Measurements from ENCODE around the gene DRG2. TPM values are rescaled to one million over a fixed set of nuclear protein-coding genes. Genes with fewer than 3 reads are reported as not detected.

Gene DRG2
- total RNA-seq, 2 experiments from 2014 or later = 37.7 to 39.3 TPM

DNA sequence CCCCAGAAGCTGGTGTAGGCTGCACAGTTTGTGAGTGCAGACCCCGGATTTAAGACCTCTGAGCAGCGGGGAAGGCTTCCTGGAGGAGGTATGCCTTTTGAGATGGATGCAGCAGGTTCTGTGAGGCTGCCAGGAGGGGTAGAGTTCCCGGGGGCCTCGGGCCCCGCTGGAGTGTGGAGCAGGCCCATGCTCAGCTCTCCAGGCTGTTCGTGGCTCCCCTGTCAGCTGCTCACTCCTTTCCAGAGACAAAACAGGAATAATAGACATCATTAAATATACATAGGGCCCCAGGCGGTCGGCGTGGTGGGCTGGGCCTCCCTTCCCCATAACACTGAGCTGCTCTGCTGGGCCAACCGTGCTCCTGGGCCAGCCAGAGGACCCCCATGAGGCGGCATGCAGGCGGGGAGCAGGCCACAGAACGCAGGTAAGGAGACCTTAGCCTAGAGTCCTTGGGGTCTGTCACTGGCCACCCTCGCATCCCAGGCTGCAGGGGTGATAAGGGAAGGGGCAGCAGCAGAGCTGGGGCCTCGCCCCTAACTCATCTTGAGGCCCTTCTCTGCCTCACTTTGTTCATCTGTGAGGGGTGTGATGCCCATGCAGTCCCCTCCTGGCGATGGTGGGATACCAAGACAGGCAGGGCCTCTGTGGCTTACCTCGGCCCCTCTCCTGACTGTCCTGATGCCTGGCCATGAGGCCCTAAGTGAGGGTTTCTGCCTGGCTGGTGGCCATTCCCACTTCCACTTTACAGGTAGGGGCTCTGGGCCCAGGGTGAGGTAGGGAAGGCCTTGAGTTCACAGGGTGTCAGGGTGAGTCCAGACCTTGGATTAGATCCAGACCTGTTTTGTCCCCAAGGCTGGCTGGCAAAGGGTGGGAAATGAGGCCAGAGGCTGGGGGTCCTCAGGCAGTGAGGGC, 20.9 kb downstream of the DRG2 start, which contains the start of gene MYO15A:
TSS of gene MYO15A (plus strand) at position 356 of the 912 bp plus-strand sequence. CDS start 10,045 bp downstream, outside the sequence.
- POLR2A ChIA-PET = interaction anchor here (1.3 kb wide), 1 partner anchor 40 kb away, joined by 3 read pairs; no protein-coding TSS in a partner anchor
- H3K27me3 Mint-ChIP-seq = no peaks in the 10 kb centered on the region
- no peaks in the 10 kb centered on the region for H3K4me1 Mint-ChIP-seq (ENCODE audit: low read depth)
- no peaks in the 10 kb centered on the region for H3K9me3 Mint-ChIP-seq
- no peak within 1 kb of the TSS for H3K27ac Mint-ChIP-seq
- no peak within 1 kb of the TSS for H3K4me3 Mint-ChIP-seq
- DNase-seq = no peak
- CTCF ChIA-PET = no interaction called here
- peaks cover 7% of the 10 kb centered on the region for H3K36me3 Mint-ChIP-seq
- intact Hi-C loops (cut with micrococcal nuclease) = no loop called here

DNA sequence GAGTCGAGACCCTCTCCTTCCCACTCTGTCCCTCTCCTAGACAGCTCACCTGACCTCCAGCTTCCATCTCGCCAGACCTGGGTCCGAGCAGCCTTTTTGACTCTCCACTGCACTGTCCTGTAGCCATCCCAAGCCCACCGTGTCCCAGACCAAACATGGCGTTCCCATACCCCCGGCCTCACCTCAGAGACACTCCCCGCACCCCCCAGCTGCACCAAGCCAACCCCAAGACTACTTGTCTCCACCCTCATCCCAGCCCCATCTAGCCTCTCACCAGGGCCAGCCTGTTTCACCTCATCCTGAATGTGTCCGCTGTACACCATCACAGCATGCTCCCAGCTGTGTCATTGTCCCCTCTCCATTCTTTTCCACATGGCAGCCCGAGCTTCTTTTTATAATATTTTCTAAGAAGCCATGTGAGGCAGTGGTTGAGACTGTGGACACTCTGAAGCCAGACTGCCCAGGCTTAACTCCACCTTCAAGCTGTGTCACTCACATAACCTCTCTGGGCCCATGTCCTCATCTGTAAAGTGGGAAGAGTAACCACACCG, 22.3 kb downstream of the DRG2 start:
- POLR2A ChIA-PET = interaction anchor here (1.3 kb wide), 1 partner anchor 41 kb away, joined by 3 read pairs; no protein-coding TSS in a partner anchor

DNA sequence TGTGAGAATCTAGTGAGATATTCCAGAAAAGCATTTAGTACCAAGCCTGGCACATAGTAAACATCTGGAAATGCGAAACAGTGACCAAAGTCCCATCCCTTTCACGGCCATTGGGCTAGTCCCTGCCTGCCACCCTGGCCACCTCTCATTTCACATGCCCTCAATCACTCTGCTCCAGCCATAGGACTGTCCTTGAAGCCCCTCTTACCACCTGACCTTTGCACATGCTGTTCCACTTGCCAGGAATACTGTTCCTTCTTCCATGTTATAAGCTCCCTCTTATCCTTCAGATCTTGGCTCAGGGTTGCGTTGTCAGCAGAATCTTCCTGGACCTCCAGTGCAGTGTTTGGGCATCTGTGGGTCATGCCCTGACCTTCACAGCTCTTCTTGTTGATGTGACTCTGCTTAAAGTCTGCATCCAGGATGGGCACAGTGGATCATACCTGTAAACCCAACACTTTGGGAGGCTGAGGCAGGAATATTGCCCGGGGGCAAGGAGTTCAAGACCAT, 22.9 kb downstream of the DRG2 start:
- no peak for DNase-seq
- no peaks in the 10 kb centered on the region for H3K27me3 Mint-ChIP-seq
- no peaks in the 10 kb centered on the region for H3K4me1 Mint-ChIP-seq (ENCODE audit: low read depth)
- intact Hi-C loops (cut with micrococcal nuclease) = no loop called here
- no peak overlapping the region for H3K4me3 Mint-ChIP-seq
- POLR2A ChIA-PET = no interaction called here
- peaks cover 5% of the 10 kb centered on the region for H3K36me3 Mint-ChIP-seq
- no peaks in the 10 kb centered on the region for H3K9me3 Mint-ChIP-seq
- CTCF ChIA-PET = no interaction called here
- no peak overlapping the region for H3K27ac Mint-ChIP-seq

More for the DNA sequence above, 22.3 kb downstream of the DRG2 start:
- intact Hi-C loops (cut with micrococcal nuclease) = no loop called here
- peaks cover 5% of the 10 kb centered on the region for H3K36me3 Mint-ChIP-seq
- CTCF ChIA-PET = no interaction called here
- no peak overlapping the region for H3K27ac Mint-ChIP-seq
- H3K4me3 Mint-ChIP-seq = no peak overlapping the region
- H3K4me1 Mint-ChIP-seq (ENCODE audit: low read depth) = no peaks in the 10 kb centered on the region
- DNase-seq = no peak
- H3K9me3 Mint-ChIP-seq = no peaks in the 10 kb centered on the region
- H3K27me3 Mint-ChIP-seq = no peaks in the 10 kb centered on the region

DNA sequence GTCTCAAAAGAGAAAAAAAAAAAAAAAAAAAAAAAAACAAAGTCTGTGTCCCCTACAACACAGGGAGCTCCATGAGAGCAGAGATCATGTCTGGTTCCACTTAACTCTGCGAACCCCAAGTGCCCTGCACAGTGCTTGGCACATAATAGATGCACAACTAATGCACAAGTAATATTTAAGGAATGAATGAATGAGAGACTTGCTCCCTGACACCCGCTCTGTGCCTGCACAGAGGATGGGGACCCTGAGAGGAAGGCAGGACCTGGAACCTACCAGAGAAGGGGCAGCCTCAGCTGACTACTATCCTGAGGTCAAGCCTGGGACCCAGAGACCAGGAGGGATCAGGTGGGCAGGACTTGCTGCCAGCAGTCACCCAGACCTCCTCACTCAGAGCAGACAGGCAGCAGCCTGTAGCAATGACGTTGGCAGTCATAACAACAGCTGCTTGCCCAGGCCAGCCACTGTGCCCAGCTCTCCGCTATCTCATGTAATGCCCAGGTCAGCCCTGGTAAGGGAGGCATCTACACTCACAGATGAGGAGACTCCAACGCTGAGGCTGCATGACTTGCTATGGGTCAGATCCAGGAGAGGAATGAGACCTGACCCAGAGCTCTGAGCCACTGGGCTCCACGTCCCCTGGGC, 23.7 kb downstream of the DRG2 start:
- Mint-ChIP-seq H3K36me3 (peaks cover 5% of the 10 kb centered on the region), H3K4me3 (no peak overlapping the region), H3K4me1 (ENCODE audit: low read depth) (no peaks in the 10 kb centered on the region), H3K27me3 (no peaks in the 10 kb centered on the region), H3K27ac (no peak overlapping the region), H3K9me3 (no peaks in the 10 kb centered on the region)
- CTCF ChIA-PET = no interaction called here
- POLR2A ChIA-PET = no interaction called here
- intact Hi-C loops (cut with micrococcal nuclease) = no loop called here
- no peak for DNase-seq

DNA sequence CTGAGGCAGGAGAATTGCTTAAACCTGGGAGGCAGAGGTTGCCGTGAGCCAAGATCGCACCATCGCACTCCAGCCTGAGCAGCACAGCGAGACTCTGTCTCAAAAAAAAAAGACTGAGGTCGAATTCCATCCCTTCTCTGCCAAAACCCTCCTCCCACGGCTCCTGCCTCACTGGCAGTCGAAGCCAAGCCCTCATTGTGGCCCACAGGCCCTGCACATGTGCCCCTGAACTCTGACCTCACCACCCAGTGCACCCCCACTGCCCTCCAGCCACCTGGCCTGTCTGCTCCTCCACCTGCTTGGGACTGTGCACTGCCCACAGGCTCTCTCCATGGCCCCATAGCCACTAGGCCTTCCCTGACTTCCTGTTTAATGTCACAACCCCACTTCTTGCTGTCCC, 27.8 kb downstream of the DRG2 start:
- CTCF ChIA-PET = no interaction called here
- DNase-seq = no peak

DNA sequence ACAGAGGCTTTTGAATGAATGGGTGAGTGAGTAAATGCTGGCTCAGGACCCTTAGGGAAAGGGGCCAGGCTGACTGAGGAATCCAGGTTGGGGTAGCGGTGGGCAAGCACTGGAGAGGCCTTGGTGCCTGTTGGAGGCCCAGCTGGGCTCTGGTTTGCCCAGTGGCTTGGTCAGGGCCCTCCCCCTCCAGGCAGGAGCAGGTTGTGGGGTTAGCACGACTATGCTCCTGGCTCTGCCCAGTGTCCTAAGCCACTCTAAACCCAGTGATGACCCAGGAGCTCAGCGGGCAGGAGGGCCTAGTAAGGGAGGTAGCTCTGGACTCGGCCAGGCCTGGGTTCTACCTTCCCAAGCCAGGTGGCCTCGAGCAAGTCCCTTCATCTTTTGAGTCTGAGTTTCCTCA, 28.3 kb downstream of the DRG2 start:
- intact Hi-C loops (cut with micrococcal nuclease) = no loop called here
- no peaks in the 10 kb centered on the region for H3K27me3 Mint-ChIP-seq

More for the DNA sequence above, 27.8 kb downstream of the DRG2 start:
- no peak overlapping the region for H3K4me3 Mint-ChIP-seq
- no peaks in the 10 kb centered on the region for H3K36me3 Mint-ChIP-seq
- intact Hi-C loops (cut with micrococcal nuclease) = no loop called here
- H3K4me1 Mint-ChIP-seq (ENCODE audit: low read depth) = no peaks in the 10 kb centered on the region
- peaks cover 8% of the 10 kb centered on the region for H3K9me3 Mint-ChIP-seq
- H3K27me3 Mint-ChIP-seq = no peaks in the 10 kb centered on the region
- POLR2A ChIA-PET = no interaction called here
- no peak overlapping the region for H3K27ac Mint-ChIP-seq

DNA sequence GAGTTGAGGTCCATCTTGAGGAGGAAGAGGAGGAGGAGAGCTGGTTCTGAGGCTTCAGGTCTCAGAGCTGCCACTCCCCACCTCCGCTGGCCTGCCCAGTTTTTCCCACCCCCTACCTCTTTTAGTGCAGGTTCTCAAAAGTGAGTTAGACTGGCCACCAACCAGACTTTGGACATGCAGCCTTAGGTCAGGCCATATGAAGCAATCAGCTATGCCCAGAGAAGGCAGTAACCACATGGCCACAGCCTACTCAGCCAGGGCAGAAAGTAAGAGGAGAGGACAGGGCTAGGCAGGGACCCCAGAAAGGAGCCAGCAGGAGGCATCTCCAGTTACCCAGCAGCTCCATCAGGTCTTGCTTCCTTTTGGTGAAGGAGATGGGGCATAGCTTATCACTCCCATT, 29.8 kb downstream of the DRG2 start:
- intact Hi-C loops (cut with micrococcal nuclease) = no loop called here
- CTCF ChIA-PET = interaction anchor here (1.0 kb wide), 1 partner anchor 100 kb away, joined by 3 read pairs; no protein-coding TSS in a partner anchor
- POLR2A ChIA-PET = no interaction called here

More for the DNA sequence above, 28.3 kb downstream of the DRG2 start:
- Mint-ChIP-seq H3K27ac (no peak overlapping the region), H3K9me3 (peaks cover 8% of the 10 kb centered on the region), H3K4me3 (no peak overlapping the region), H3K36me3 (no peaks in the 10 kb centered on the region), H3K4me1 (ENCODE audit: low read depth) (no peaks in the 10 kb centered on the region)
- ChIA-PET CTCF (no interaction called here), POLR2A (no interaction called here)
- no peak for DNase-seq

DNA sequence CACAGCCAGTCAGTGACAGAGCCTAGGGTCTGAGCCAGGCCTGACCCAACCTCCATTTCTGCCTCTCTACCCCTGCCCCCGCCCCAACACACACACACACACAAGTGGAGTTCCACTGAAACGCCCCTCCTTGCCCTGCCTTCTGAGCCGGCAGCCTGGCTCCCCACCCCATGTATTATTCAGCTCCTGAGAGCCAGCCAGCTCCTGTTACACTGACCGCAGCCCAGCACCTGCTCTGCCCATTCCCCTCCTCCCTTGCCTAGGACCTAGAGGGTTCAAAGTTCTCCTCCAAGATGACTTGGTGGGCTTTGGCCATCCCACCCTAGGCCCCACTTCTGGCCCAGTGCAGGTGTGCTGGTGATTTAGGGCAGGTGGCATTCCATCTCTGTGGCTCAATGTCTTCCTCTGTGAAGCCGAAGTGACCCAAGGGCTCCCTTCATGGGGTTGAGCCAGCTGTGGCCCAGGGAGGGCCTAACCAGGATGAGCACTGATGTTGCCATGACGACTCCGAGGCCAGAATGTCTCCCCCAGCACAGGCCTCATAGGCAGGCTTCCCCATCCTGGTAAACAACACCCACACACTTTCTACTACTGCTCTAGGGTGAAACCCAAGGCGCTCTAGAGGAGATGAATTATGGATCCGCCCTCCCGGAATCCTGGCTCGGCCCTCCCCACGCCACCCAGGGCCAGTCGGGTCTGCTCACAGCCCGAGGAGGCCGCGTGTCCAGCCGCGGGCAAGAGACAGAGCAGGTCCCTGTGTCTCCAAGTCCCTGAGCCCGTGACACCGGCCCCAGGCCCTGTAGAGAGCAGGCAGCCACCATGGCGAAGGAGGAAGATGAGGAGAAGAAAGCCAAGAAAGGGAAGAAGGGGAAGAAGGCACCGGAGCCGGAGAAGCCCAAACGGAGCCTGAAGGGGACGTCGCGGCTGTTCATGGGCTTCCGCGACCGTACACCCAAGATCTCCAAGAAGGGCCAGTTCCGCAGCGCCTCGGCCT, 30.5 kb downstream of the DRG2 start:
- intact Hi-C loops (cut with micrococcal nuclease) = no loop called here
- POLR2A ChIA-PET = no interaction called here
- H3K27ac Mint-ChIP-seq = no peak overlapping the region
- H3K36me3 Mint-ChIP-seq = no peaks in the 10 kb centered on the region
- no peak overlapping the region for H3K4me3 Mint-ChIP-seq
- peaks cover 8% of the 10 kb centered on the region for H3K9me3 Mint-ChIP-seq
- CTCF ChIA-PET = interaction anchor here (1.0 kb wide), 1 partner anchor 99 kb away, joined by 3 read pairs; no protein-coding TSS in a partner anchor
- no peaks in the 10 kb centered on the region for H3K27me3 Mint-ChIP-seq
- no peaks in the 10 kb centered on the region for H3K4me1 Mint-ChIP-seq (ENCODE audit: low read depth)
- no peak for DNase-seq

More for the DNA sequence above, 29.8 kb downstream of the DRG2 start:
- H3K27ac Mint-ChIP-seq = no peak overlapping the region
- H3K36me3 Mint-ChIP-seq = no peaks in the 10 kb centered on the region
- H3K4me1 Mint-ChIP-seq (ENCODE audit: low read depth) = no peaks in the 10 kb centered on the region
- no peak overlapping the region for H3K4me3 Mint-ChIP-seq
- peaks cover 8% of the 10 kb centered on the region for H3K9me3 Mint-ChIP-seq
- no peak for DNase-seq
- H3K27me3 Mint-ChIP-seq = no peaks in the 10 kb centered on the region

DNA sequence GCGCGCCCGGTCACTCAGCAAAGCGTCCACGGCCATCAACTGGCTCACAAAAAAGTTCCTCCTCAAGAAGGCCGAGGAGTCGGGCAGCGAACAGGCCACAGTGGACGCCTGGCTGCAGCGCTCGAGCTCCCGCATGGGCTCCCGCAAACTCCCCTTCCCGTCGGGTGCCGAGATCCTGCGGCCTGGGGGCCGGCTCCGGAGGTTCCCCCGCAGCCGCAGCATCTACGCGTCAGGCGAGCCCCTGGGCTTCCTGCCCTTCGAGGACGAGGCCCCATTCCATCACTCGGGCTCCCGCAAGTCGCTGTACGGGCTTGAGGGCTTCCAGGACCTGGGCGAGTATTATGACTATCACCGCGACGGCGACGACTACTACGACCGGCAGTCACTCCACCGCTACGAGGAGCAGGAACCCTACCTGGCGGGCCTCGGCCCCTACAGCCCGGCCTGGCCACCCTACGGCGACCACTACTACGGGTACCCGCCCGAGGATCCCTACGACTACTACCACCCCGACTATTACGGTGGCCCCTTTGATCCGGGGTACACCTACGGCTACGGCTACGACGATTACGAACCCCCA, 31.5 kb downstream of the DRG2 start:
- ChIA-PET POLR2A (no interaction called here), CTCF (no interaction called here)
- Mint-ChIP-seq H3K4me3 (no peak overlapping the region), H3K9me3 (peaks cover 8% of the 10 kb centered on the region), H3K36me3 (no peaks in the 10 kb centered on the region), H3K27me3 (no peaks in the 10 kb centered on the region), H3K4me1 (ENCODE audit: low read depth) (no peaks in the 10 kb centered on the region), H3K27ac (no peak overlapping the region)
- no peak for DNase-seq
- intact Hi-C loops (cut with micrococcal nuclease) = no loop called here

DNA sequence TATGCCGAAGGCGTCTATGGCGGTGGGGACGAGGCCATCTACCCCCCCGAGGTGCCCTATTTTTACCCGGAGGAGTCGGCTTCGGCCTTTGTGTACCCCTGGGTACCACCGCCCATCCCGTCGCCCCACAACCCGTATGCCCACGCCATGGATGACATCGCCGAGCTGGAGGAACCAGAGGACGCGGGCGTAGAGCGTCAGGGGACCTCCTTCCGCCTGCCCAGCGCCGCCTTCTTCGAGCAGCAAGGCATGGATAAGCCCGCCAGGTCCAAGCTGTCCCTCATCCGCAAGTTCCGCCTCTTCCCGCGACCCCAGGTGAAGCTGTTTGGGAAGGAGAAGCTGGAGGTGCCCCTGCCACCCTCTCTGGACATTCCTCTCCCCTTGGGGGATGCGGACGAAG, 32.2 kb downstream of the DRG2 start:
- DNase-seq = no peak
- H3K36me3 Mint-ChIP-seq = no peaks in the 10 kb centered on the region
- H3K4me1 Mint-ChIP-seq (ENCODE audit: low read depth) = no peaks in the 10 kb centered on the region
- intact Hi-C loops (cut with micrococcal nuclease) = no loop called here
- H3K27ac Mint-ChIP-seq = no peak overlapping the region
- ChIA-PET POLR2A (no interaction called here), CTCF (no interaction called here)
- no peaks in the 10 kb centered on the region for H3K27me3 Mint-ChIP-seq
- peaks cover 8% of the 10 kb centered on the region for H3K9me3 Mint-ChIP-seq
- no peak overlapping the region for H3K4me3 Mint-ChIP-seq

DNA sequence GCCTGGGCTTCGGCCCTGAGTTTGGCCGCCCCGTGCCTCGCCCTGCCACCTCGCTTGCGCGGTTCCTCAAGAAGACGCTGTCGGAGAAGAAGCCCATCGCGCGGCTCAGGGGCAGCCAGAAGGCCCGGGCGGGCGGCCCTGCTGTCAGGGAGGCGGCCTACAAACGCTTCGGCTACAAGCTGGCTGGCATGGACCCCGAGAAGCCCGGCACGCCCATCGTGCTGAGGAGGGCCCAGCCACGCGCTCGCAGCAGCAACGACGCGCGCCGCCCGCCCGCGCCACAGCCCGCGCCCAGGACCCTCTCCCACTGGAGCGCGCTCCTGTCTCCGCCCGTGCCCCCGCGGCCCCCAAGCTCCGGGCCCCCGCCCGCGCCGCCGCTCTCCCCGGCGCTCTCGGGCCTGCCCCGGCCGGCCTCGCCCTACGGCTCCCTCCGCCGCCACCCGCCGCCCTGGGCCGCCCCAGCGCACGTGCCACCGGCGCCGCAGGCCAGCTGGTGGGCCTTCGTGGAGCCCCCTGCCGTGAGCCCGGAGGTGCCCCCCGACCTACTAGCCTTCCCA, 32.8 kb downstream of the DRG2 start:
- Mint-ChIP-seq H3K36me3 (no peaks in the 10 kb centered on the region), H3K27me3 (no peaks in the 10 kb centered on the region), H3K9me3 (peaks cover 8% of the 10 kb centered on the region), H3K4me1 (ENCODE audit: low read depth) (no peaks in the 10 kb centered on the region), H3K4me3 (no peak overlapping the region), H3K27ac (no peak overlapping the region)
- no peak for DNase-seq
- intact Hi-C loops (cut with micrococcal nuclease) = no loop called here
- CTCF ChIA-PET = no interaction called here
- POLR2A ChIA-PET = no interaction called here
